HepG2 (cell line): ENCODE data around the gene ARSB. TPM values are rescaled to one million over a fixed set of nuclear protein-coding genes. Genes with fewer than 3 reads are reported as not detected.
A peak's percentile ranks its signal among the peaks of the same experiment; 100 is the strongest.

ENCODE experiments used
- CCAR2 ChIP-seq: fragments of 200-400 bp; formaldehyde crosslinking; optimal IDR thresholded peaks from 2 replicates; pipeline ENCODE3; 2018; ENCODE audit warnings: low read depth, mild to moderate bottlenecking, low read length, moderate library complexity
- DMAP1 ChIP-seq: IDR thresholded peaks from 2 replicates; pipeline ENCODE4 v1.6.1; 2016
- HMG20A ChIP-seq: IDR thresholded peaks from 2 replicates; pipeline ENCODE4 v1.6.1; 2016; ENCODE audit warnings: borderline replicate concordance
- IRX3 ChIP-seq: sonication (generic); formaldehyde crosslinking; IDR thresholded peaks from 2 replicates; pipeline ENCODE4 v1.8.1; 2023; ENCODE audit warnings: mild to moderate bottlenecking, low read depth, missing genetic modification reagents, borderline replicate concordance
- SOX6 ChIP-seq, 2 experiments: fragments of 450-650 bp in 1 of 2; sonication (generic) in 1 of 2; formaldehyde crosslinking in 1 of 2; IDR thresholded peaks; 2 replicates each; pipeline versions ENCODE4 v1.4.0 to v1.6.1; 2017 to 2020; ENCODE audit warnings: antibody characterized with exemption in 1 of 2, mild to moderate bottlenecking in 1 of 2, missing genetic modification reagents in 1 of 2
- SP140L ChIP-seq: sonication (generic); formaldehyde crosslinking; IDR thresholded peaks from 2 replicates; pipeline ENCODE4 v1.4.0; 2020; ENCODE audit warnings: missing genetic modification reagents, borderline replicate concordance
- ZNF232 ChIP-seq: sonication (generic); formaldehyde crosslinking; IDR thresholded peaks from 2 replicates; pipeline ENCODE4 v1.4.0; 2020; ENCODE audit warnings: missing genetic modification reagents, borderline replicate concordance
- ZNF546 ChIP-seq: sonication (generic); formaldehyde crosslinking; conservative IDR thresholded peaks from 2 replicates; pipeline ENCODE4 v1.8.1; 2023; ENCODE audit warnings: mild to moderate bottlenecking, missing genetic modification reagents
- ZNF7 ChIP-seq: IDR thresholded peaks from 2 replicates; pipeline ENCODE4 v1.6.1; 2016; ENCODE audit warnings: missing biosample characterization, missing genetic modification reagents
- ZNF850 ChIP-seq: sonication (generic); formaldehyde crosslinking; conservative IDR thresholded peaks from 2 replicates; pipeline ENCODE4 v1.9.0; 2021; ENCODE audit warnings: mild to moderate bottlenecking, missing genetic modification reagents
- polyA plus RNA-seq, 8 experiments: library from polyadenylated mRNA; depleted of rRNA in 3 of 8; stranded (reverse) in 7 of 8; unstranded in 1 of 8; fragments of >200 nt; fragmentation: Illumina TruSeq in 4 of 8; extraction: Trizol in 4 of 8; gene quantifications; 2 replicates each; pipeline versions ENCODE4 v1.2.1 to v1.2.3, GENCODE V29; 2011 to 2016; ENCODE audit warnings: low read depth in 4 of 8, missing spikeins in 1 of 8, mixed read lengths in 1 of 8; ENCODE audit not compliant: insufficient read depth in 1 of 8
- total RNA-seq, 5 experiments: library from RNA; depleted of rRNA; stranded (reverse); fragments of >200 nt; fragmentation: Illumina TruSeq; extraction: Trizol; gene quantifications; 2 replicates each; pipeline ENCODE4 v1.2.3, GENCODE V29; 2016; ENCODE audit warnings: low read depth in 1 of 5
- TF ChIP-seq, protein P1 (sequence below): IDR thresholded peaks from 2 replicates; pipeline ENCODE4 v1.6.1; 2016; ENCODE audit warnings: low read depth
- TF ChIP-seq, protein P2 (sequence below): sonication (generic); formaldehyde crosslinking; IDR thresholded peaks from 2 replicates; pipeline ENCODE4 v1.4.0; 2020; ENCODE audit warnings: low read depth, mild to moderate bottlenecking, missing genetic modification reagents
- TF ChIP-seq, protein P3 (sequence below): sonication (generic); formaldehyde crosslinking; IDR thresholded peaks from 2 replicates; pipeline ENCODE4 v1.4.0; 2020; ENCODE audit warnings: missing genetic modification reagents, mild to moderate bottlenecking, borderline replicate concordance

ARSB gene
- total and polyA plus RNA-seq, 2 of the 13 experiments (the other 11 are each of a cell fraction or from before 2014, with no cell fraction given): 52.6 to 66.4 TPM

DNA sequence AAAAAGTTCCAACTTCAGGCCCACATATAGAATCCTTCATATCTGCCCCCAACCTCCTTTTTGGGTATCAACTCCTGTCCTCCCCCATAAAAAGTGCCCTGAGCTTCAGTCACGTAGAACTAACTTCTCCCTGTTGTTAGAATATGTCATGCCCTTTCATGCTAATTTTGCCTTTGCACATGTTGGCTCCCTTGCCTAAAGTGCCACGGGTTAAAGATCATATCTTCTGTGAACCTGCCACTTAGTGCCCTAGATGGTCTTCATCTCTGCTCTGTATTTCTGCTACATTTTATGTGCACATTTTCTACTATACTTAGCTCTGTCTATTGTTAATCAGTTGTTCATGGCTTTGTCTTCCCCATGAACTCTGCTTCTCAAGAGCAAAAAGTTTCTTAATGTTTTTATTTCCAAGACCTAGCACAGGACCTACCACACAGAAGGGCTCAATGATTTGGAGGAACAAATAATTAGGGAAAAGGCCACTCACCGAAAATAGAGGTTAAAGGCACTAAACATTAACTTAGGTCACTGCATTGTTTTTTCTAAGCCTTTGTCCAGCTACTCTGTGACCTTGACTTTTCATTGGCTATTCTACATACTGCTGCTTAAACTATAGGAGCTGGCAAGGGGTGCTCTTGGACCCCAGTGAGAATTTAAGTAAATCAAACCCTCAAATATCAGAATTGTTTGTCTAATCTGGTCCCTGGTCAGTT, 94.3 kb downstream of the ARSB start (continued):
- TF ChIP-seq ZNF850 (CRISPR knock-in tag) (no peak), CCAR2 (no peak), IRX3 (CRISPR knock-in tag) (no peak), DMAP1 (CRISPR knock-in tag) (no peak), ZNF546 (CRISPR knock-in tag) (no peak), HMG20A (CRISPR knock-in tag) (no peak), SOX6 (IDR thresholded peaks at IDR 0.05) (no peak), SOX6 (CRISPR knock-in tag; IDR thresholded peaks at IDR 0.05) (peak; percentile 51), ZNF7 (CRISPR knock-in tag) (no peak), SP140L (CRISPR knock-in tag) (no peak), ZNF232 (CRISPR knock-in tag) (no peak)
- TF ChIP-seq, protein P1, sequence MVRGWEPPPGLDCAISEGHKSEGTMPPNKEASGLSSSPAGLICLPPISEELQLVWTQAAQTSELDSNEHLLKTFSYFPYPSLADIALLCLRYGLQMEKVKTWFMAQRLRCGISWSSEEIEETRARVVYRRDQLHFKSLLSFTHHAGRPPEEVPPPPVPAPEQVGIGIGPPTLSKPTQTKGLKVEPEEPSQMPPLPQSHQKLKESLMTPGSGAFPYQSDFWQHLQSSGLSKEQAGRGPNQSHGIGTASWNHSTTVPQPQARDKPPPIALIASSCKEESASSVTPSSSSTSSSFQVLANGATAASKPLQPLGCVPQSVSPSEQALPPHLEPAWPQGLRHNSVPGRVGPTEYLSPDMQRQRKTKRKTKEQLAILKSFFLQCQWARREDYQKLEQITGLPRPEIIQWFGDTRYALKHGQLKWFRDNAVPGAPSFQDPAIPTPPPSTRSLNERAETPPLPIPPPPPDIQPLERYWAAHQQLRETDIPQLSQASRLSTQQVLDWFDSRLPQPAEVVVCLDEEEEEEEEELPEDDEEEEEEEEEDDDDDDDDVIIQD (CRISPR knock-in tag): no peak
- TF ChIP-seq, protein P2, sequence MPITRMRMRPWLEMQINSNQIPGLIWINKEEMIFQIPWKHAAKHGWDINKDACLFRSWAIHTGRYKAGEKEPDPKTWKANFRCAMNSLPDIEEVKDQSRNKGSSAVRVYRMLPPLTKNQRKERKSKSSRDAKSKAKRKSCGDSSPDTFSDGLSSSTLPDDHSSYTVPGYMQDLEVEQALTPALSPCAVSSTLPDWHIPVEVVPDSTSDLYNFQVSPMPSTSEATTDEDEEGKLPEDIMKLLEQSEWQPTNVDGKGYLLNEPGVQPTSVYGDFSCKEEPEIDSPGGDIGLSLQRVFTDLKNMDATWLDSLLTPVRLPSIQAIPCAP (CRISPR knock-in tag): no peak
- TF ChIP-seq, protein P3, sequence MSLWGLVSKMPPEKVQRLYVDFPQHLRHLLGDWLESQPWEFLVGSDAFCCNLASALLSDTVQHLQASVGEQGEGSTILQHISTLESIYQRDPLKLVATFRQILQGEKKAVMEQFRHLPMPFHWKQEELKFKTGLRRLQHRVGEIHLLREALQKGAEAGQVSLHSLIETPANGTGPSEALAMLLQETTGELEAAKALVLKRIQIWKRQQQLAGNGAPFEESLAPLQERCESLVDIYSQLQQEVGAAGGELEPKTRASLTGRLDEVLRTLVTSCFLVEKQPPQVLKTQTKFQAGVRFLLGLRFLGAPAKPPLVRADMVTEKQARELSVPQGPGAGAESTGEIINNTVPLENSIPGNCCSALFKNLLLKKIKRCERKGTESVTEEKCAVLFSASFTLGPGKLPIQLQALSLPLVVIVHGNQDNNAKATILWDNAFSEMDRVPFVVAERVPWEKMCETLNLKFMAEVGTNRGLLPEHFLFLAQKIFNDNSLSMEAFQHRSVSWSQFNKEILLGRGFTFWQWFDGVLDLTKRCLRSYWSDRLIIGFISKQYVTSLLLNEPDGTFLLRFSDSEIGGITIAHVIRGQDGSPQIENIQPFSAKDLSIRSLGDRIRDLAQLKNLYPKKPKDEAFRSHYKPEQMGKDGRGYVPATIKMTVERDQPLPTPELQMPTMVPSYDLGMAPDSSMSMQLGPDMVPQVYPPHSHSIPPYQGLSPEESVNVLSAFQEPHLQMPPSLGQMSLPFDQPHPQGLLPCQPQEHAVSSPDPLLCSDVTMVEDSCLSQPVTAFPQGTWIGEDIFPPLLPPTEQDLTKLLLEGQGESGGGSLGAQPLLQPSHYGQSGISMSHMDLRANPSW: no peak
